GM19324 (cell line): ENCODE results near the gene ENHO.
"Not testable (repeated sequence)": the region's sequence is repeated elsewhere in the genome, so short reads cannot be mapped to it uniquely, and the experiment has no call there.

Experiments
- ATAC-seq: cut with Tn5 transposase; IDR thresholded peaks from one replicate; pipeline ENCODE4 v1.9.1; 2021; ENCODE audit warnings: mild to moderate bottlenecking, moderate library complexity; ENCODE audit not compliant: unreplicated experiment, low FRiP score

ENHO gene

GRCh38 chr9:34484678-34485077, 38.1 kb downstream of the ENHO start:
- ATAC-seq, result no peak

DNA sequence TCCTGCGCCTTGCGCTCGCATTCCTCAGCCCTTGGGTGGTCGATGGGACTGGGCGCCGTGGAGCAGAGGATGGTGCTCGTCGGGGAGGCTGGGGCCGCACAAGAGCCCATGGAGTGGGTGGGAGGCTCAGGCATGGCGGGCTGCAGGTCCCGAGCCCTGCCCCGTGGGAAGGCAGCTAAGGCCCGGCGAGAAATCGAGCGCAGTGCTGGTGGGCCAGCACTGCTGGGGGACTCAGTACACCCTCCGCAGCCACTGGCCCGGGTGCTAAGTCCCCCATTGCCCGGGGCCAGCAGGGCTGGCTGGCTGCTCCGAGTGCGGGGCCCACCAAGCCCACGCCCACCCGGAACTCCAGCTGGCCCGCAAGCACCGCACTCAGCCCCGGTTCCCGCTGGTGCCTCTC, 40.0 kb downstream of the ENHO start:
- not testable (repeated sequence) for ATAC-seq

GRCh38 chr9:34481620-34482019, 41.2 kb downstream of the ENHO start:
- not testable (repeated sequence) for ATAC-seq

GRCh38 chr9:34479431-34479866, 43.3 kb downstream of the ENHO start:
- ATAC-seq, result no peak

DNA sequence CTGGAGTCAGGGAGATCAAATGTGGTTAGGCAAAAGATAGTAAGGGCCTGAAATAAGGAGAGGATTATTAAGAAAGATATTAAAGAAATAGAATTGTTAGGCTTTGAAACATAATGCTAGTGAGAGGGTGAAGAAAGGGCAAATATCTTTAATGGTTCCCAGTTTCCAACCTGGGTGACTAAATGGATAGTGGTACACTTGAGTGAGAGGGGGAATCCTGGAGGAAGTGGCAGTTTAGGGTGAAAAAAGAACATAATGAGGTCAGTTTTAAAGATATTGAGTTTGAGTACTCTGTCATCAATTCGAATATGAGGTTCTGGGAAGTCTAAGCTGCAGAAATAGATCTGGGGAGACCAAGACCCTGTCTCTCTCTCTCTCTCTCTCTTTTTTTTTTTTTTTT, 45.2 kb downstream of the ENHO start:
- ATAC-seq, result no peak

GRCh38 chr9:34475097-34475496, 47.7 kb downstream of the ENHO start:
- no peak for ATAC-seq
